HG02642 (cell line): ENCODE data around the gene RNF126.

ENCODE experiments used
- ATAC-seq: cut with Tn5 transposase; IDR thresholded peaks from one replicate; pipeline ENCODE4 v1.9.1; 2021; ENCODE audit warnings: mild to moderate bottlenecking; ENCODE audit not compliant: unreplicated experiment, poor library complexity

RNF126 gene

DNA sequence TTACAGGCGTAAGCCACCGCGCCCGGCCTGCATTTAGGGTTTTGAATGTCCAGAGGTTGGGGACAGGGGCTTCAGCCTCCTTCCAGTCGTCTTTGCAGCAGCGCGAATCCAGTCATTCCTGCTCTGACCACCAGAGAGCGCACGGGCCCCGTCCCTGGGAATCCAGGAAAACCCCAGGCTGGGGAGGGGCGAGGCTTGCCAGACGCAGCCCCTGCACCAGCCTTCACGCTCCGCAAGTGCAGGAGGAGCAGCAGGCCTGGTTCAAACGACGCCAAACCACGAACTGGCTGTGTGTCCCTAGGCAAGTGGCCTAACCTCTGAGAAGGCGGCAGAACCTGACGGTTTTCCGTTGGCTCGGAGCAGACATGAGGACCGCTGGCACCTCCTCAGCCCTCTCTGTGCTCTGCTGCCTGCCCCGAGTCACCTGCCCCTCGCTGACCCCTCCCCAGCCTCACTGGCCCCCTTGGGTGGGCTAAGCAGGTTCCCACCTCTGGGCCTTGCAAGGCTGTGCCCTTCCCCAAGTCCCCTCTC is 2.0 kb upstream of the RNF126 start:
- ATAC-seq = no peak

DNA sequence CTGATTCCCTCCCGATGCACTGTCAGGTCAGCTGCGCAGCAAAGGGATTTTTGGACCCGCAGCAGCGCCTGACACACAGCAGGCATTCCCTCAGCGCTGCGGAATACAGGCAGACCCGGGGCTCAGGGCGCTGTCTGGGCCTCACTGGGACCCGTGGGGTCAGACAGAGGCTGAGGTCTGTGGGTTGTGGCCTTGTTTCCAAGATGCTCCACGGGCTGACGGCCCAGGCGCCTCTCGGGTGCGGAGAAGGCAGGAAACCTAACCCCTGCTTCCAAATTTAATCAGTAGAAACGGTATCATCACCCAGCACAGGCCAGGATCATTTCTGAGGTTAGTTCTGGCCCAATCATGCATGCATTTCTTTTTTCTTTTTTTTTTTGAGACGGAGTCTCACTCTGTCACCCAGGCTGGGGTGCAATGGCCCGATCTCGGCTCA is 686 bp upstream of the RNF126 start:
- no peak for ATAC-seq

DNA sequence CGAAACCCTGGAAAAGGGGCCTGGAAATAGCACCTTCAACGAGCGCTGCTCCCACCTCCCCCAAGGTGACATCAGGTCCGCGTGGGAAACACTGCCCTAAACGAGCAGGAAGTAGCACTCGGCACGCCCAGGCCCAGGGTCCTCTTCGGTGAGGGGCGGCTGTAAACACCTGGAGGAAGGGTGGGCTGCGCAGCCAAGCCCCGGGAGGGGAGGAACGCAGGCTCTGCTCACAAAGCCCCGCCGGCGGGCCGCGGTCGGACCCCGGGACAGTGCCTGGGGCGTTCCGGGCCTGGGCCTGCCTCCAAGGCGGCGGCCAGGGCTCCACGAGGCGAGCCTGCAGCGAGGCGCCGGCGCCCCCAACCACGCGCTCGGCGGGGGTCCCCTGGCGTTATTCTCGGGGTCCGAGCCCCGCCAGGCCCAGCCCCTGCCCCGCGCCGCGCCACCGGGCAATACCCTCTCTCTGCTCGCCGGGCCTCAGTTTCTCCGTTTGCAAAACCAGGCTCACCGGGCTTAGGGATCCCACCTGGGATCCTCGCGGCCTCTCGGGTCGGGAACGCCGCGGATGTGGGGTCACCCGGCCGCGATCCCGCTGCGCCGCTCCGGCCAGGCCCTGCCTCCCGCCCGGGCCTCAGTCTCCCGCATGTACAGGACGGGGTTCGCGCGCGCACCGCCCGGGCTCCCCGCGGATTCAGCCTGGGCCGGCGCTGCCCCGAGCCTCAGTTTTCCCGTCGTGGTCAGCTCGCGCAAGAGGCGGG is 630 bp downstream of the RNF126 start:
- peak; percentile 15 for ATAC-seq

DNA sequence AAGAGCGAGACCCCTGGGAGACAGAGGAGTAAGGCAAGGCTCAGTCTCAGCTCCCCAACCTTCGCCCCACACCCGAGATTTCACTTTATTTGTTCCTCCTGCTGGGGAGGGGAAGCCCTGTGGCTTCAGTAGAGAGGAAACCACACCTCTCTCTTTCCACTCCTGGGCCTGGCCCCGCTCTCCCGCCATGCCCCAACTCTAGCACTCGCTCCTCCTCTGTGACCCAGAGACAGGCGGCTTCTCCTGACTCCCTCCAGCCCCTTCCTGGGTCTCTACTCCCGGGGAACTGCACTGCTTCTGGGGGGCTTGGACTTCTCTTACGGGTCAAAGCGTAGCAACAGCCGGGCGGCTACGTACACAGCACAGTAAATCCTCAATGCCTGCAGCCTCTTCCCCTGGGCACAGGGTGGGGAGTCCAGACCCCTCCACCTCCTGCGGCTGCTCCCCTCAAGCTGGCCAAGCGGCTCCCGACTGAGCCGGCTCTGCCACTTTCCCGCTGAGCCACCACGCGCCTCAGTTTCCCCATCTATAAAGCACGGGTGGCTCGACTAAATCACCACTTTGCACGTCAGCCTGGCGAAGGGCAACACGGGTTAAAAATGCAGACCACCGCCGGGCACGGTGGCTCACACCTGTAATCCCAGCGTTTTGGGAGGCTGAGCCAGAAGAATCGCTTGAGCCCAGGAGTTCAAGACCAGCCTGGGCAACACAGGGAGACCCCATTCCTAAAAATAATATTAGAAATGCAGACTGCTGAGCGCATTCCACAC is 1.4 kb downstream of the RNF126 start:
- peak; percentile 25 for ATAC-seq

DNA sequence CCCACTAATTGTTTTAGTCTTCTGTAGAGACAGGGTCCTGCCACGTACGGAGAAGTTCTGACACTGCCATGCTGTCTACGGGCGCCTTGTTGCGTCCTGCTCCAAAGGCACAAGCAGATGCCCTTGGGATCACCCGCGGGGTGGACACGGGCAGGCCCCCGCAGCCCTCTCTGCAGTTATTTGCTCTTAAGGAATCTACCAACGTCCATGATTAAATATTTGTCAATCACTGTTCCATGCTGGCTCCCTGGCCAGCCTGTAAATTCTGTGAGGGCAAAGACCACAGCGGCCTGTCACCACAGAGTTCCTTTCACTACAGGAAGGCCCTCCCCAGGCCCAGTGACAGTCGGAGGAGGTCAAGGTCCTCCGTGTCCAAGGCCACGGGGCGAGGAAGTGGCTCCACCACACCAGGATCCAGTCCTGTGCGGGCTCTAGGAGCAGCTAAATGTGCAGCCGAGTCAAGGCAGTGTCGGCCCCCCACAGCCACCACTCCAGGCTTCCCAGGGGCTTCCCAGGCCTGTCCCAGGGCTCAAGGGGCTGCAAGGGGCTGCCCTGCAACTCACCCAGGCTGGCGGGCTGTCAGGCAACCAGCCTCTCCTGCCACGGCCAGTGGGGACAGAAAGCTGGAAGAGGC is 2.1 kb downstream of the RNF126 start:
- no peak for ATAC-seq

DNA sequence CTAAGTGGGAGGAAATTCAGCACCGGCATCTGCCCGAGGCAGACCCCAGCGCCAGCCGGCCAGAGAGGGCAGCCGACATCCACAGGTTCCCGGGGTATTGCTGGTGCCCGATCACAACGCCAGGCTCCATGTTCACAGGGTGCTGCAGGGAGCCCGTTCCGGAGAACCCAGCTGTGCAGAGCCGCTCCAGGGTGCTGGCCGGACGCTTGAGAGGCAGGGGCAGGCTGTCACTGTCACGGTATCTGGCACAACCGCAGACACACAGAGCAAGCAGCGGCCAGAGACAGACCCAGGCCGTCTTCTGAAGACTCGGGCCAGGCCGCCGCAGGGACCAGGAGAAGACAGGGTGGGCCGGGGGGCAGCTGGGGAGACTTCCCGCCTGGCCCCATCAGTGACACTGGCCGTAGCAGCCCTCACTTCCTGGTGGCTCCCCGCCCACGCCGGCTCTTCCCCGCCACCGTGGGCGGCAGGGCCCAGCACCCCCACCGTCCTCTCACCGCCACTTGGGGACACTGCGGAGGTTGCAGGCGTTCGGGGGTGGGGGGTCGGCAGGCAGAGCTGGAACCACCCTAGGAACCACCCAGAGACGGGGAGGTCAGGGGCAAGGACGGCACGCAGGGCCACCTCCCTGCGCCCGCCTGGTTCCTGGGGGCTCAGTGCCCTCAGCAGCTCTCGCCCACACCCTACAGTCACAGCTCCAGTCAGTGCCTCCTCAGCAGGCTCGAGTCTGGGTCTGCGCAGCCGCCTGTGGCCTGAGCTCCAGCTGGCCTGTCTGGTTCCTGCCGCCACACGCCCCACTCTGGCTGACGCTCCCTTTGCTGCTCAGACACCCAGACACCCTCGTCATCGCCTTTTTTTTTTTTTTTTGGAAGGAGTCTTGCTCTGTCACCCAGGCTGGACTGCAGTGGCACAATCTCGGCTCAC is 3.8 kb downstream of the RNF126 start:
- ATAC-seq = no peak

DNA sequence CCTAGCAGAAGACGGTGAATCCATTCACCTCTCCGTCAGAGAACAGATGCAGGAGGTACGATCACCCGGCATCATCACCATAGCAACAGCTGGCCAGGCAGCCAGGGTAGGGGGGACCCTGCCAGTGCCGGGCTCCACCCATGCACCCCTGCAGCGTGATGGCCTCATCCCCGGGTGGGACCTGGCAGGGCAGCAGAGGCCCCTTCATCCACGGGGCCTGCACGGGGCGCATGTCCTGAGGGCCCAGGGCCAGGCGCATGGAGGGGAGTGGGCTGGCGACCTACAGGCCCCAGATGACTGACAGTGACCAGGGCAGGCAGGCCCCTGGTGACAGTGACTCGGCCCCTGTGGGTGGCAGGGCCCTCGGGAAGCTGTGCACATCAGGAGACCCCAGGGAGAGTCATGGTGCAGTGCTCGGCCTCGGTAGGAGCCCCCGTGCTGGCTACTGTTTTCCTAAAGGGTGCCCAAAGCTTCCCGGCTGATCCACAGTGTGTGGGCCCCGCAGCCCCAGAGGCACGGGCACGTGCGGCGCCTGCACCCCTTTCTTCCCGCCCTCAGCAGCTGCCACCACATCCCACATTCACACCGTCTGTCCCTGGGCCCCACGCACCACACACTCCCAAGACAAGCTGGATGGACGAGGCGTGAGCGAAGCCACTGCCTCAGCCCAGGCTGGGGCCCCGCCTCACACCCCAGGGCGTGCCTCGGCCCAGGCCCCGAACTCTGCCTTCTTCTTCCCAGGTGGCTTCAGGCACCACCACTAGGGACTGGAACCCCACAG is 4.8 kb downstream of the RNF126 start:
- ATAC-seq = no peak

DNA sequence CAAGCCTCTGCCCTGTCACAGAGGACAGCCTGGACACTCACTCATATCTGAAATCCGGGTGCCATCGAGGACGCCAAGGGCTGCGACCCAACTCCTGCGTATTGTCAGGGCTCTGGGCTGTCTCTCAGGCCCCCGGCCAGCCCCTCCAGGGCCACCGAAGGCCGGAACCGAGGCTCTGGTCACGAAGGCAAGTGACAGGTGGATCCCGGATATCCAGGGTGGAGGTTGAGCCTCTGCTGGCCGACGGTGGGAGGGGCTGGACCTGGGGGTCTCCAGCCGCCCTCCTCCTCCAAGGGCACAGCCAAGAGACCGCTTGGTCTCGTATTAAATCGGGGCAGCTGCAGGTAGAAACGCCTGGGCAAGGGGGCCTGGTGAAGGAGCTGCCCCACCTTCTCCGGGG is 5.4 kb downstream of the RNF126 start:
- no peak for ATAC-seq

DNA sequence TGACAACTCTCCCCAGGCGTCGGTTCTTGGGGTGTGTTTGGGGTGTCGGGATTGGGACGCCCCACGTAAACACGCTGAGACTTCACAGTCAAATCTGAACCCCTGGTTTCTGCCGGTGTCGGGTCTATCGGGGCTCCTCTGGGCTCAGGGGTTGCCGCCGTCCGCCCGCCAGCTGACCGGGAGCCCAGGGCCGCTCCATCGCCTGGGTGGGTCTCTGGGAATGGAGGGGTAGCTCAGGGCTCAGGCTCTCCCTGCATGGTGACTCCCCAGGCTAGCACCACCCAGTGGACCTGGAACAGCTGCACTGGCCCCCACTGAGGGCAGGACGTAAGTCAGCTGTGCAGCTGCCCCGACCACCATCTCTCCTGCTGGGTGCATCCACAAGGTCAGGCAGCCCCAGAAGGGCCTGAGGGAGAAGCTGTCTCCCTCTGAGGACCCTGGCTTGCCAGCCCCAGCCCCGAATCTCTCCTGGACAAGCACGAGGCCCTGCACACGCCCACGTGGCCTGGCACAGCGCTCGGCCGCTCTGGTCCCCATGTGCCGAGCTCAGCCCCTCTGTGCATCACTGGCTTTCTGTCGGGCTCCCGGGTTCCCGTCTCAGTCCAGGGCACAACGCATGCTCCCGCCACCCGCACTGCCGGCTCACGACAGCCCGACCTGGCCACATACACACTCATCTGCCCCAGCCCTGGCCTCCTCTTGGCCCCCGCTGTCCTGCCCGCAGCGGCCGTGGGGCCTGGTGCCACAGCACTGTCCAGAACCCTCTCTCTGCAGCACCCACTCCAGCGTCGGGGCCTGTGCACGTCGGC is 6.1 kb downstream of the RNF126 start:
- ATAC-seq = no peak

DNA sequence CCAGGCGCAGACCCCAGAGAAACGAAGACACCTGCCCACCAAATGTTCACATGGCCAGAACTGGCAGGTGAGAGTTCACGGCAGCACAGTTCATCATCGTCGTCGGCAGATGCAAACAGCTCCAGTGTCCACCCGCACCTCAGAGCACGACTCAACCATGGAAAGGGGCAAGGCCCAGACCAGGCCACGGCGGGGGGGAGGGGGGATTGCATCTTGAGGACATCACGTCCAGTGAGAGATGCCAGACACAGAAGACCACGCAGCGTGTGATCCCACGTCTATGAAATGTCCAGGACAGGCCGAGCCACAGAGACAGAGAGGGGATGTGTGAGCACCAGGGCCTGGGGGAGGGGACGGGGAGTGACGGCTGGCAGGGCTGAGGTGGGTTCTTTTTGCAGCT is 7.3 kb downstream of the RNF126 start:
- no peak for ATAC-seq

DNA sequence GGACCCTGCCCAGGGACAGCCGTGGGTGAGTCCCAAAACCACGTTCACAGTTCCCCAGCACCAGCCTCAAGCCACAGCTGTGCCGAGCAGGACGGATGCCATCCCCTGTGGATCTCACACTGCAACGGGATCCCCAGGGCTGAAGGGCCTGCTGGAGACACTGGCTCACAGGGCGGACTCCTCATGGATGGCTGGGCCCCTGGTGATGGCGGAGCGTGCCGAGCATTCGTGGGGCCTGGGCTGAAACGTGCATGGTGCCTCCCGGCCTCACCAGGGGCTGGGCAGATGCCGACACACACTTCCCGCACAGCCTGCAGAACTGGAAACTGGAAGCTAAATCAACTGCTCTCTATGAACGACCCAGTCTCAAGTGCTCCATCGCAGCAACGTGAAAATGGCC is 9.6 kb downstream of the RNF126 start:
- ATAC-seq = no peak

DNA sequence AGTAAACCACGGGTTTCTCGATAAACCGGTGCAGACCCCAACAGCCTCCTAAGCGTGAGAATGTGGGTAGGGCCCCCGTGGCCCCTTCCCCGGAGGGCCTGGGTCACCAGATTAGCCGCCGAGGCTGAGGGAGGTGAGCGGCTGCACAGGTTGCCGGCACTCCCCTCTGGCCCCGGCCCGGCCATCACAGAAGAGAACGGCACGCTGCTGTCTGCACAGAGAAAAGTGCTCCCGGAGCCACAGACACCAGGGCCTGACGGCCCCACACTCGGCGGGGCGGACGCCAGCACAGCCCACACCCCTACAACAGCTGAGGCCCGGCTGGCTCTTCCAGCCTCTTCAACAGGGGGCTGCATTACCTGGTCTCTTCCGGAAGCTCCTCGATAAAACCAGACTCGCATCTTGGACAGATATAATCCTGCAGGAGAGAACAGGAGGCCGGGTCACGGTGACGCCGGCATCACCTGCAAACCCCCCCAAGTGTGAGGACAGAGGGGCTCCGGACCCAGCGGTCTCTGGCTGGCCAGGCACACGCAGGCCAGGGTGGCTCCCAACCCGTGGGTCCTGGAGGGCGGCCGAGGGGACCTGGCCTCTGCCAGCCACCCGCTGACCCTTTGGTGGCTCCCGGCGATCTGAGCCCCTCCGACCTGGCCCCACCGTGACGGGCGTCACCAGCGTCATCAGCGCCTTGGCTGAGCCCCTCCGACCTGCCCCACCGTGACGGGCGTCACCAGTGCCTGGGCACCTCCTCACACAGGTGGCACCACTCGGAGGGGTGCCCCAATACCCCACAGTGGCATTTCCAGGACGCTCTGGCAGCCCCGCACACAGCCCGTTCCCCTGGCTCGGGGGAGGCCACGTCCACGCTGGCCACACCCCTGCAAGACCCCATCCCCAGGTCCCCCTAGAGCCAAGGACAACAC is 10.3 kb downstream of the RNF126 start:
- no peak for ATAC-seq

DNA sequence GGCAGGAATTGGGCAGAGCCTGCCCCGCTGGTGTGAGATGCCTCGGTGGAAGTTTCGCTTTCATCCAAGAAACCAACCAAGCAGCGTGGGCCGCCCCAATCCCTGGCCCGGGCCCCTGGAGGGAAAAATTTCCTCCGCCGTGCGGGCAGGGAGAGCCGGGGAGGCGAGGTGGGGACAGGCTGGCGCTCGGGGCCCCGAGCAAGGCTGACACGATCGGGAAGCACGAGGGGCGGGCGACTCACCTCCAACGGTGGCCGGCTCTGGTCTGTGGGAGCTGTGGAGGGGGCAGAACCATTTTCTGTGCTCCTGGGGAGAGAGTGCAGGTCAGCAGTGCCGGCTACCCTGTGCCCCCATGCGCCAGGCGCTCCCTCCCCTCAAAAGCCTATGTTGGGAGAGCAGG is 11.0 kb downstream of the RNF126 start:
- ATAC-seq = no peak

DNA sequence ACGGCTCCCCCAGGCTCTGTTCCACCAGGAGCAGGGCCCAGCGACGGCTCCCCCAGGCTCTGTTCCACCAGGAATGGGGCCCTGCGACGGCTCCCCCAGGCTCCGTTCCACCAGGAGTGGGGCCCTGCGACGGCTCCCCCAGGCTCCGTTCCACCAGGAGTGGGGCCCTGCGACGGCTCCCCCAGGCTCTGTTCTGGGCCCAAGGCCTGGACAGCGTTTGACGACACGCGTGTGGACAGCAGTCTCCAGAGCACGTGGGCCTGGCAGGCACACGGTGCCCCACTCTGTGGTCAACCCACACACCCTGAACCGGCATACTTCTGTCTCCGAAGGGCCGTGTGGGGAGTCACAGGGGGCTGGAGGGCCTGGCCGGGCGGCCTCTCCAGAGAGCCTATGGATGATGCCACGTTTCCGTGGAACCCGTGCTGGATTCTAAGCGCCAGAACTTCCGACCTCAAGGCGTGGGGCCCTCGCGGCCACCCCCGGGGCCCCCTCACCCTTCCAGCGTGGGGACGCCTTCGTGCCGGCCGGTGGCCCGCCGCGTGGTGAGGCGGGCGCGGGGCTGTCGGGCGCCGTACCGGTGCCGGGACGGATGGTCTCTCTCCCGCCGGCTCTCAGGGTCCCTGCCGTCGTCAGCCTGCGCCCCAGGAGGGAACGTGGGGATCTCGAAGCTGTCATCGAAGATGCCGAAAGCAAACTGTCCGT is 11.7 kb downstream of the RNF126 start:
- no peak for ATAC-seq

DNA sequence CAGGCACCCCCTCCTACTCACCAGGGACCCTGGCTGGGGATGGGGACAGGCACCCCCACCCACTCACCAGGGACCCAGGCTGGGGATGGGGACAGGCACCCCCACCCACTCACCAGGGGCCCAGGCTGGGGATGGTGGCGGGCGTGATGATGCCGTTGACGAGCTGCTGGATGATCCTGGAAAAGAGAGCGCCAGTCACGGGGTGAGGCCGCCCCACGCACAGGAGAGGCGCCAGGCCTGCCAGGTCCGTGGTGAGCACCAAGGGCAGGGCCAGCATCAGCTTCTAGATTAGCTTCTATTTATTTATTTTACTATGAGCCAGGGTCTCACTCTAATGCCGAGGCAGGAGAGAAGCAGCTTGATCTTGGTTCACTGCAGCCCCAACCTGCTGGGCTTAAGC is 12.9 kb downstream of the RNF126 start:
- no peak for ATAC-seq

DNA sequence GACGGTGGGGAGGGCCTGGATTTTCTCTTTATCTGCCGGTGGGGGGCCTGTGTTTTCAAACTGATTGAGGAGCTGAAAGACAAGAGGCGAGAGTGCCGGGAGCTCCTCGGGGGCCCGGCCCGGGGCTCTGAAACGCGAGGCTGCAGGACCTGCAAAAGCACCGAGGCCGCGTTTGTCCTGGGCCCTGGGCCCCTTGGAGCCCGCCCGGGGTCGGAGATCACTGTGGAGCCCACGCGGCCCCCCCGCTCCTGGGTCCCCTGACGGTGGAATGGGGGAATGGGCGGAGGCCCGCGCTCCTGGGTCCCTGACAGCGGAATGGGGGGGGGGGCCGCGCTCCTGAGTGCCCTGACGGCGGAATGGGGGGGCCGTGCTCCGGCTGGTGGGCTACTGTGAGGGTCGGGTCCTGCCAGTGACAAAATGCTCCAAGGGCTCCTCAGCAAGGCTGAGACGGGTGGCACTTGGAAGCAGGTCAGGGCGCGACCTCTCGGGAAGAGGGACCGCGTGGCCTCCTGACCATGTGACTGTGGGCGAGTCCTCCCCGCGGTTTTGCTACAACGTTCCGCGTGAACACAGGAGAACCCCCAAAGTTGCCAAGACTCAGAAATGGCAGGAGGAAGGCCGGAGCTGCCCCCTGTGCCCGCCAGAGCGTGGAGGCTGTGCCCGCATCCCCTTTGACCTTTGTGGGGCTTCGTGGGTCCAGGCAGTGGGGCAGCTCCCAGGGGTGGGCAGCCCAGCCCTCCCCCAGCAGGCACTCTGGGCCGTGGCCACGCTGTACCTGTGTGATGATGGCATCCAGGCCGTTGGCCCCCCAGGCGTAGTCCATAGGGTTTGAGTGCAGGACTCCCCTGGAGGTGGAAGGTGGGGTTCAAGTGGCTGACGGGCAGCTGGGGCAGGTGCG is 13.9 kb downstream of the RNF126 start:
- ATAC-seq = no peak
